Ovary (tissue), 3 donors: ENCODE measurements around the gene THADA.

Source experiments
- CTCF ChIP-seq, 3 donors: fragments of 450-650 bp in 2 of 3; fragments of 200-600 bp in 1 of 3; IDR thresholded peaks; one replicate each; pipeline versions ENCODE4 v1.5.1 to v1.8.0; 2016 to 2022; ENCODE audit warnings: antibody characterized with exemption in 3 of 3, mild to moderate bottlenecking in 1 of 3
- EP300 ChIP-seq: sonication (generic); formaldehyde crosslinking; IDR thresholded peaks from one replicate; pipeline ENCODE4 v1.6.1; 2017; ENCODE audit warnings: antibody characterized with exemption
- POLR2A ChIP-seq: fragments of 450-650 bp; IDR thresholded peaks from one replicate; pipeline ENCODE4 v1.6.1; 2017; ENCODE audit warnings: antibody characterized with exemption, mild to moderate bottlenecking, moderate library complexity
- donor health status: DM: no; HTN: no; CAD: no.

- no peak for TF ChIP-seq CTCF (IDR thresholded peaks at IDR 0.05)
- TF ChIP-seq POLR2A, result no peak
- no peak for TF ChIP-seq EP300
These were observed 101.9 kb downstream of the THADA start for GRCh38 chr2:43493954-43494353.
